WI38 (cell line): ENCODE data around the gene RET.
"Not testable (repeated sequence)": the region's sequence is repeated elsewhere in the genome, so short reads cannot be mapped to it uniquely, and the experiment has no call there.

Source experiments
- H3K4me3 ChIP-seq: 2 replicates; pipeline ENCODE4 v1.5.1; 2011; ENCODE audit warnings: low read depth, mild to moderate bottlenecking, control low read depth, low read length
- CTCF ChIP-seq: IDR thresholded peaks from 2 replicates; pipeline ENCODE4 v1.5.1; 2012; ENCODE audit warnings: low read depth, mild to moderate bottlenecking, control low read depth, low read length

Gene RET

GRCh38 chr10:43136995-43137716 lies 60.3 kb downstream of the RET start:
- TF ChIP-seq CTCF: no peak
- H3K4me3 ChIP-seq: peak overlapping the region; percentile 74

- no peak for TF ChIP-seq CTCF
Observed at GRCh38 chr10:43137717-43138020, 60.8 kb downstream of the RET start.

GRCh38 chr10:43138021-43138756 lies 61.3 kb downstream of the RET start, which contains the start of gene CSGALNACT2:
TSS of gene CSGALNACT2 (plus strand) at chr10:43138445. CDS start at chr10:43155150, 16,705 bp downstream.
- peak within 1 kb of the TSS; percentile 74 for H3K4me3 ChIP-seq
- TF ChIP-seq CTCF: no peak

More at GRCh38 chr10:43137717-43138020, 60.8 kb downstream of the RET start:
- peak overlapping the region; percentile 74 for H3K4me3 ChIP-seq

- H3K4me3 ChIP-seq: peak overlapping the region; percentile 74
- no peak for TF ChIP-seq CTCF
Observed at GRCh38 chr10:43138757-43139241, 61.9 kb downstream of the RET start.

GRCh38 chr10:43141421-43141820 lies 64.6 kb downstream of the RET start:
- no peak overlapping the region for H3K4me3 ChIP-seq
- no peak for TF ChIP-seq CTCF

GRCh38 chr10:43145311-43145710 lies 68.4 kb downstream of the RET start:
- H3K4me3 ChIP-seq: no peak overlapping the region
- no peak for TF ChIP-seq CTCF

- H3K4me3 ChIP-seq: not testable (repeated sequence)
Observed at GRCh38 chr10:43145936-43146335, 69.1 kb downstream of the RET start.
